Esophagus squamous epithelium (tissue), 5 donors: ENCODE data around the gene RBM42. TPM values are rescaled to one million over a fixed set of nuclear protein-coding genes. Genes with fewer than 3 reads are reported as not detected.

Source experiments
- DNase-seq: peaks from one replicate; lab custom pipeline; 2025; lab: John Stamatoyannopoulos, UW
- H3K27ac ChIP-seq, 4 donors: fragments of 200-600 bp; sonication (generic); one replicate each; pipeline ENCODE4 v1.5.1; 2016 to 2019; ENCODE audit warnings: mild to moderate bottlenecking in 1 of 4
- H3K27me3 ChIP-seq, 4 donors: fragments of 200-600 bp; sonication (generic); 1 replicate in 3 of 4; 2 replicates in 1 of 4; pipeline versions ENCODE4 v1.5.1 to v1.6.0; 2017 to 2021; ENCODE audit warnings: antibody characterized with exemption in 1 of 4
- H3K36me3 ChIP-seq, 3 donors: fragments of 200-600 bp; sonication (generic); one replicate each; pipeline ENCODE4 v1.5.1; 2016 to 2019
- H3K4me1 ChIP-seq, 3 donors: fragments of 200-600 bp; sonication (generic); one replicate each; pipeline ENCODE4 v1.5.1; 2017 to 2019
- H3K4me3 ChIP-seq, 4 donors: fragments of 200-600 bp; sonication (generic); 1 replicate in 3 of 4; 2 replicates in 1 of 4; pipeline ENCODE4 v1.5.1; 2016 to 2019; ENCODE audit warnings: mild to moderate bottlenecking in 2 of 4, moderate library complexity in 1 of 4
- H3K9me3 ChIP-seq, 3 donors: fragments of 200-600 bp; sonication (generic); one replicate each; pipeline ENCODE4 v1.5.1; 2016 to 2019
- CTCF ChIP-seq, 6 experiments: fragments of 450-650 bp in 4 of 6; fragments of 200-600 bp in 2 of 6; sonication (generic) in 2 of 6; IDR thresholded peaks; one replicate each; pipeline ENCODE4 v1.5.1; 2016 to 2019; ENCODE audit warnings: antibody characterized with exemption in 6 of 6, mild to moderate bottlenecking in 4 of 6, moderate library complexity in 4 of 6
- POLR2A ChIP-seq, 4 donors: fragments of 450-650 bp; IDR thresholded peaks; one replicate each; pipeline ENCODE4 v1.6.1; 2017; ENCODE audit warnings: antibody characterized with exemption in 4 of 4, mild to moderate bottlenecking in 4 of 4, moderate library complexity in 3 of 4
- WGBS, 2 donors: methylation state at CpG; one replicate each; pipeline ENCODE4 v1.1.5; 2018; 5-methylcytosine and 5-hydroxymethylcytosine counted together
- intact Hi-C: fragments of 100-400 bp; cut with DNase I; formaldehyde crosslinking; loops from one replicate; pipeline ENCODE4 v1.15.0; 2022
- total RNA-seq, 4 donors: library from RNA; depleted of rRNA; stranded (reverse); fragments of >200 nt; gene quantifications; one replicate each; pipeline ENCODE4 v1.1.0, GENCODE V29; 2016
- donor health status: DM: yes; HTN: yes; CAD: no.

The RBM42 gene
- total RNA-seq, 4 donors from 2014 or later = 52.1 to 59.1 (median 53.0) TPM

GRCh38 chr19:35644206-35644986 lies 15.6 kb downstream of the RBM42 start:
- peak; percentile 82 for DNase-seq
- Histone ChIP-seq H3K27ac (peak overlapping the region; percentile 85 to 97 (median 96)), H3K9me3 (no peaks in the 10 kb centered on the region), H3K36me3 (no peaks in the 10 kb centered on the region), H3K27me3 (no peaks in the 10 kb centered on the region), H3K4me3 (peak overlapping the region; percentile 45 to 85 (median 70)), H3K4me1 (peaks cover 18 to 58% (median 23%) of the 10 kb centered on the region in 3 donors)
- intact Hi-C loops = no loop called here
- 1% methylated on average over 23 to 27 of the region's 60 CpGs for WGBS, 2 donors
- no peak for TF ChIP-seq CTCF (IDR thresholded peaks at IDR 0.05)
- peak in 2 of 4 donors; percentile 23 to 76 for TF ChIP-seq POLR2A (IDR thresholded peaks at IDR 0.05)

GRCh38 chr19:35644987-35645679 lies 16.3 kb downstream of the RBM42 start:
- Histone ChIP-seq H3K27ac (peak overlapping the region; percentile 85 to 97 (median 96)), H3K4me1 (peaks cover 18 to 66% (median 28%) of the 10 kb centered on the region in 3 donors), H3K27me3 (no peaks in the 10 kb centered on the region), H3K4me3 (peak overlapping the region; percentile 45 to 85 (median 70)), H3K36me3 (peaks cover 0 to 6% (median 0%) of the 10 kb centered on the region in 3 donors), H3K9me3 (no peaks in the 10 kb centered on the region)
- intact Hi-C loops = no loop called here
- TF ChIP-seq CTCF (IDR thresholded peaks at IDR 0.05) = no peak
- TF ChIP-seq POLR2A (IDR thresholded peaks at IDR 0.05) = no peak
- no peak for DNase-seq
- 6 to 13% methylated on average over 2 to 6 of the region's 20 CpGs for WGBS, 2 donors

DNA sequence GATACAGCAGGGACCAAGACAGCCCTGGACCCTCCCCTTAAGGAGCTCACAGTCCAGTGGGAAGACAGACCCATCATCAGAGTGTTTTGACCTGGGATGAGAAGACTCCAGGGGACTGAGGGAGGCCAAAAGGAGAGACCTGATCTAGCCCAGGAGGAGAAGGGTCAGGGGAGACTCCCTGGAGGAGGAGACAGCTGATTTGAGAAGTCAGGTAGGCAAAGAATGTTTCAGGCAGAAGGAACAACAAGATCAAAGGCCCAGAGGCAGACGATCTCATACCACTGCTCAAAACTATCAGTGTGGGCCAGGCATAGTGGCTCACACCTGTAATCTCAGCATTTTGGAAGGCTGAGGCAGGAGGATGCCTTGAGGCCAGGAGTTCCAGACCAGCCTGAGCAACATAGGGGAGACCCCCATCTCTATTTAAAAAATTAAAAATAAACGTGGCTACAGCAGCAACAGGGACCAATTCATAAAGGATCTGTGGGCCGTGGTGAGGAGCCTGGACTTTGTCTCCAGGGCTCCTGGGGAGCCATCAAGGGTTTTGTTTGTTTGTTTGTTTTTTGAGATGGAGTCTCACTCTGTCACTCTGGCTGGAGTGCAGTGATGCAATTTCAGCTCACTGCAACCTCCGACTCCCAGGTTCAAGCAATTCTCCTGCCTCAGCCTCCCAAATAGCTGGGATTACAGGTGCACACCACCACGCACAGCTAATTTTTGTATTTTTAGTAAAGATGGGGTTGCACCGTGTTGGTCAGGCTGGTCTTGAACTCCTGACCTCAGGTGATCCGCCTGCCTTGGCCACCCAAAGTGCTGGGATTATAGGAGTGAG lies 17.1 kb downstream of the RBM42 start:
- Histone ChIP-seq H3K27ac (peak overlapping the region in 3 of 4 donors; percentile 85 to 97 (median 96)), H3K4me3 (no peak overlapping the region), H3K9me3 (no peaks in the 10 kb centered on the region), H3K4me1 (peaks cover 18 to 73% (median 28%) of the 10 kb centered on the region in 3 donors), H3K36me3 (peaks cover 0 to 13% (median 2%) of the 10 kb centered on the region in 3 donors), H3K27me3 (no peaks in the 10 kb centered on the region)
- 68 to 73% methylated on average over 5 to 6 of the region's 7 CpGs for WGBS, 2 donors
- intact Hi-C loops = no loop called here
- no peak for DNase-seq
- TF ChIP-seq CTCF (IDR thresholded peaks at IDR 0.05) (no peak), POLR2A (IDR thresholded peaks at IDR 0.05) (no peak)

GRCh38 chr19:35648017-35648961 lies 19.5 kb downstream of the RBM42 start, which contains the start of gene COX6B1:
TSS of gene COX6B1 (plus strand) at chr19:35648323. CDS start at chr19:35651244, 2,921 bp downstream.
- 0 to 1% methylated on average over 34 to 36 of the region's 46 CpGs for WGBS, 2 donors
- intact Hi-C loops = no loop called here
- no peak for TF ChIP-seq CTCF (IDR thresholded peaks at IDR 0.05)
- peak in 3 of 4 donors; percentile 28 to 65 (median 65) for TF ChIP-seq POLR2A (IDR thresholded peaks at IDR 0.05)

More at GRCh38 chr19:35648017-35648961, 19.5 kb downstream of the RBM42 start, which contains the start of gene COX6B1:
- Histone ChIP-seq H3K27ac (peak within 1 kb of the TSS; percentile 87 to 96 (median 94)), H3K27me3 (no peaks in the 10 kb centered on the region), H3K4me1 (peaks cover 5 to 58% (median 18%) of the 10 kb centered on the region in 3 donors), H3K9me3 (no peaks in the 10 kb centered on the region), H3K36me3 (peaks cover 0 to 37% (median 17%) of the 10 kb centered on the region in 3 donors), H3K4me3 (peak within 1 kb of the TSS; percentile 81 to 93 (median 86))
- DNase-seq = peak; percentile 82
